ENCODE data around the gene C9orf85.
"Not testable (repeated sequence)": the region's sequence is repeated elsewhere in the genome, so short reads cannot be mapped to it uniquely, and the experiment has no call there.

Gene C9orf85

GRCh38 chr9:71955300-71955915 is 44.0 kb downstream of the C9orf85 start:
- TF ChIP-seq, protein P1, sequence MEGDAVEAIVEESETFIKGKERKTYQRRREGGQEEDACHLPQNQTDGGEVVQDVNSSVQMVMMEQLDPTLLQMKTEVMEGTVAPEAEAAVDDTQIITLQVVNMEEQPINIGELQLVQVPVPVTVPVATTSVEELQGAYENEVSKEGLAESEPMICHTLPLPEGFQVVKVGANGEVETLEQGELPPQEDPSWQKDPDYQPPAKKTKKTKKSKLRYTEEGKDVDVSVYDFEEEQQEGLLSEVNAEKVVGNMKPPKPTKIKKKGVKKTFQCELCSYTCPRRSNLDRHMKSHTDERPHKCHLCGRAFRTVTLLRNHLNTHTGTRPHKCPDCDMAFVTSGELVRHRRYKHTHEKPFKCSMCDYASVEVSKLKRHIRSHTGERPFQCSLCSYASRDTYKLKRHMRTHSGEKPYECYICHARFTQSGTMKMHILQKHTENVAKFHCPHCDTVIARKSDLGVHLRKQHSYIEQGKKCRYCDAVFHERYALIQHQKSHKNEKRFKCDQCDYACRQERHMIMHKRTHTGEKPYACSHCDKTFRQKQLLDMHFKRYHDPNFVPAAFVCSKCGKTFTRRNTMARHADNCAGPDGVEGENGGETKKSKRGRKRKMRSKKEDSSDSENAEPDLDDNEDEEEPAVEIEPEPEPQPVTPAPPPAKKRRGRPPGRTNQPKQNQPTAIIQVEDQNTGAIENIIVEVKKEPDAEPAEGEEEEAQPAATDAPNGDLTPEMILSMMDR (IDR thresholded peaks at IDR 0.05; ENCODE audit: extremely low read depth, insufficient read depth, missing control alignments): no peak
- in situ Hi-C loops (cut with MboI; ENCODE audit: low pct_unique_long_range_greater_than_20kb, low sequenced_read_pairs, unreplicated experiment): no loop called here
- no peak for DNase-seq (ENCODE audit: low spot score)

- TF ChIP-seq, protein P1 (IDR thresholded peaks at IDR 0.05; ENCODE audit: extremely low read depth, insufficient read depth, missing control alignments): no peak
- DNase-seq (ENCODE audit: low spot score): no peak
- in situ Hi-C loops (cut with MboI; ENCODE audit: low pct_unique_long_range_greater_than_20kb, low sequenced_read_pairs, unreplicated experiment): no loop called here
Observed at GRCh38 chr9:71962328-71962727, 50.9 kb downstream of the C9orf85 start.

DNA sequence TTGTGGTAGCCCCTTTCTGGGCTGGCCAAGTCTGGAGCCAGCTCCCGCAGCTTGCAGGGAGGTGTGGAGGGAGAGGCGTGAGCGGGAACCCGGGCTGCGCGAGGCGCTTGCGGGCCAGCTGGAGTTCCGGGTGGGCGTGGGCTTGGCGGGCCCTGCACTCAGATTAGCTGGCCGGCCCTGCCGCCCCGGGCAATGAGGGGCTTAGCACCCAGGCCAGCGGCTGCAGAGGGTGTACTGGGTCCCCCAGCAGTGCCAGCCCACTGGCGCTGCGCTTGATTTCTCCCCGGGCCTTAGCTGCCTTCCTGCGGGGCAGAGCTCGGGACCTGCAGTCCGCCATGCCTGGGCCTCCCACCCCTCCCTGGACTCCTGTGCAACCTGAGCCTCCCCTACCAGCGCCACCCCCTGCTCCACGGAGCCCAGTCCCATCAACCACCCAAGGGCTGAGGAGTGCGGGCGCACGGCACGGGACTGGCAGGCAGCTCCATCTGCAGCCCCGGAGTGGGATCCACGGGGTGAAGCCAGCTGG is 52.1 kb downstream of the C9orf85 start:
- DNase-seq (ENCODE audit: low spot score); in situ Hi-C loops (cut with MboI; ENCODE audit: low pct_unique_long_range_greater_than_20kb, low sequenced_read_pairs, unreplicated experiment): not testable (repeated sequence)

DNA sequence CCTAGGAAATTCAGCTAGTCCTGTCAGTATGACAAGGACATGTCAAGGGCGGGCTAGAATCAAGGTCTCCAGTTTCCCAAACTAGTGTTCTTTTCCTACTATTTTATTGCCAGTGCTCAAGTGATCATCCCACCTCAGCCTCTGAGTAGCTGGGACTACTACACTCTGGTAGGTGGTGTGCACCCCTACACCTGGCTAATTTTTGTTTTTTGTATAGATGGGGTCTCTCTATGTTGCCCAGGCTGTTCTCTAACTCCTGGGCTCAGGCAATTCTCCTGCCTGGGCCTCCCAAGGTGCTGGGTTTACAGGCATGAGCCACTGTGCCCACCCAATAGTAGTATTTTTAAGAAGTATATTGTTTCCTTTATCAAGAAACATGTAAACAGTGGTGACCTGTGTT is 54.0 kb downstream of the C9orf85 start:
- in situ Hi-C loops (cut with MboI; ENCODE audit: low pct_unique_long_range_greater_than_20kb, low sequenced_read_pairs, unreplicated experiment): no loop called here
- DNase-seq (ENCODE audit: low spot score): no peak
- TF ChIP-seq, protein P1 (IDR thresholded peaks at IDR 0.05; ENCODE audit: extremely low read depth, insufficient read depth, missing control alignments): no peak

DNA sequence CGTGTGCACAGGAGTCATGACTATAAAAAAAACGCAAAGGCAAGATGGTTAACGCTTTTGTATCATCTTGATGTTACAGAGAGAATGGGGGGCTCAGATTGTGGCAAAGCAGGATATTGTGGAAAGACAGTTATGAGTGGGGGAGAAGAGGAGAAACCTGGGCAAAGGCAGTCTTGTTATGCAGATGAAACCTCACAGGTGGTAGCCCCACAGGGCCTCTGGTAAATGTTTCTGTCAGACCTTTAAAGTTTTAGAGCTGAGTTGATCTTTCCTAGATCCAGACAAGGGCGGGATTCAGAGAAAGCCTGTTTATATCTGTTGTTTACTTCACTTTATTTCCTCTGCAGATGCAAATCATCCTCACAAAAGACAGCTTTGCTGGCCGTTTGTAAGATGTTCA is 55.2 kb downstream of the C9orf85 start:
- in situ Hi-C loops (cut with MboI; ENCODE audit: low pct_unique_long_range_greater_than_20kb, low sequenced_read_pairs, unreplicated experiment): no loop called here
- TF ChIP-seq, protein P1 (IDR thresholded peaks at IDR 0.05; ENCODE audit: extremely low read depth, insufficient read depth, missing control alignments): no peak
- no peak for DNase-seq (ENCODE audit: low spot score)

DNA sequence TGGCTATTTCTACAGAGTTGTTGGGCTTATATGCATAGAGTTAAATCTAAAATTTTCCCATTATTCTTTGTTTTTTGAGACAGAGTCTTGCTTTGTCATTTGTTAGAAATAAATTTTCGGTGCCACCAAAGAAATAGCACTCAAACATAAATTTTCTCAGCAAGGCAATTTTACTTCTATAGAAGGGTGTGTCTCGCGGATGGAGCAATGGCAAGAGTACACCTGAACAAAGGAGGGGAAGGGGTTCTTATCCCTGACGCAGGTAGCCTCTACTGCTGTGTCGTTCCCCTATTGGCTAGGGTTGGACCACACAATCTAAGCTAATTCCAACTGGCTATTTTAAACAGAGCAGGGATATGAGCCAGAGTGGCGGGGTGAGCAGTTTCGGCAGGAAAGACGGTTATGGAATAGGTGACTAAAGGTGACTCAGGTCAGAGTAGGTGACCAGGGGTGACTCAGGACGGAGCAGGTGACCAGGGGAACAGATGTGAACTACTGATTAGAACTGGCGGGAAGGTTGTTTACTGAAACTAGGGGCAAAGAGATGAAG is 57.2 kb downstream of the C9orf85 start:
- TF ChIP-seq, protein P1 (IDR thresholded peaks at IDR 0.05; ENCODE audit: extremely low read depth, insufficient read depth, missing control alignments): no peak
- in situ Hi-C loops (cut with MboI; ENCODE audit: low pct_unique_long_range_greater_than_20kb, low sequenced_read_pairs, unreplicated experiment): no loop called here
- DNase-seq (ENCODE audit: low spot score): no peak

- TF ChIP-seq, protein P1 (IDR thresholded peaks at IDR 0.05; ENCODE audit: extremely low read depth, insufficient read depth, missing control alignments): peak; percentile 25
- no peak for DNase-seq (ENCODE audit: low spot score)
- in situ Hi-C loops (cut with MboI; ENCODE audit: low pct_unique_long_range_greater_than_20kb, low sequenced_read_pairs, unreplicated experiment): no loop called here
Observed at GRCh38 chr9:71975833-71976232, 64.4 kb downstream of the C9orf85 start.
